GM23338 (cell line): Measurements from ENCODE around the gene ZEB2. TPM values are rescaled to one million over a fixed set of nuclear protein-coding genes. Genes with fewer than 3 reads are reported as not detected.

ENCODE experiments used
- ATAC-seq: fragments of 200-7000 bp; cut with Tn5 transposase; 3 replicates; pipeline ENCODE4 v1.9.1; 2020
- DNase-seq: peaks from one replicate; pipeline ENCODE4 v3.0.0-alpha.2; 2015; ENCODE audit warnings: low spot score
- H2AFZ ChIP-seq: fragments of 200-600 bp; sonication (generic); 2 replicates; pipeline ENCODE4 v1.8.0; 2016; ENCODE audit warnings: antibody characterized with exemption, mild to moderate bottlenecking, moderate library complexity
- H3F3A ChIP-seq: fragments of 200-600 bp; sonication (generic); replicated peaks from 2 replicates; pipeline ENCODE4 v1.8.0; 2017; ENCODE audit warnings: antibody characterized with exemption, mixed run types, low read depth
- H3K27ac ChIP-seq: fragments of 200-600 bp; sonication (generic); 2 replicates; pipeline ENCODE4 v1.6.1; 2016; ENCODE audit warnings: low read depth
- H3K27me3 ChIP-seq: fragments of 200-600 bp; sonication (generic); 2 replicates; pipeline ENCODE4 v1.8.0; 2016; ENCODE audit warnings: mild to moderate bottlenecking, mixed run types, moderate library complexity; ENCODE audit not compliant: insufficient read depth
- H3K36me3 ChIP-seq: fragments of 200-600 bp; sonication (generic); 2 replicates; pipeline ENCODE4 v1.8.0; 2016; ENCODE audit warnings: mild to moderate bottlenecking; ENCODE audit not compliant: insufficient read depth
- H3K4me1 ChIP-seq: fragments of 200-600 bp; sonication (generic); 2 replicates; pipeline ENCODE4 v1.8.0; 2016; ENCODE audit warnings: mild to moderate bottlenecking, moderate library complexity; ENCODE audit not compliant: insufficient read depth
- H3K4me2 ChIP-seq: fragments of 200-600 bp; sonication (generic); 2 replicates; pipeline ENCODE4 v1.7.1; 2017; ENCODE audit warnings: mixed run types
- H3K4me3 ChIP-seq: fragments of 200-600 bp; sonication (generic); 2 replicates; pipeline ENCODE4 v1.6.1; 2016; ENCODE audit warnings: mixed run types
- H3K79me2 ChIP-seq: fragments of 200-600 bp; sonication (generic); replicated peaks from 2 replicates; pipeline ENCODE4 v1.8.0; 2017; ENCODE audit warnings: mild to moderate bottlenecking; ENCODE audit not compliant: insufficient read depth
- H3K9me2 ChIP-seq: fragments of 200-600 bp; sonication (generic); 2 replicates; pipeline ENCODE4 v1.8.0; 2017; ENCODE audit not compliant: insufficient read depth
- H4K20me1 ChIP-seq: fragments of 200-600 bp; sonication (generic); replicated peaks from 2 replicates; pipeline ENCODE4 v1.8.0; 2017; ENCODE audit warnings: mild to moderate bottlenecking; ENCODE audit not compliant: insufficient read depth
- H3K27ac Mint-ChIP-seq: 2 replicates; pipeline ENCODE4 v1.8.0; 2020; ENCODE audit warnings: inconsistent platforms, mild to moderate bottlenecking, moderate library complexity, mixed read lengths
- H3K27me3 Mint-ChIP-seq: 3 replicates; pipeline ENCODE4 v1.8.0; 2022; ENCODE audit warnings: low read depth, mild to moderate bottlenecking, moderate library complexity, mixed read lengths, inconsistent platforms; ENCODE audit not compliant: insufficient read depth, poor library complexity
- H3K36me3 Mint-ChIP-seq: 3 replicates; pipeline ENCODE4 v1.8.0; 2021; ENCODE audit warnings: low read depth, mild to moderate bottlenecking, inconsistent platforms, moderate library complexity, mixed read lengths
- H3K4me1 Mint-ChIP-seq: 3 replicates; pipeline ENCODE4 v1.8.0; 2020; ENCODE audit warnings: mild to moderate bottlenecking, inconsistent platforms, mixed read lengths
- H3K4me3 Mint-ChIP-seq: 3 replicates; pipeline ENCODE4 v1.8.0; 2021; ENCODE audit warnings: moderate library complexity, mild to moderate bottlenecking, inconsistent platforms, mixed read lengths
- H3K9me3 Mint-ChIP-seq: 3 replicates; pipeline ENCODE4 v1.8.0; 2020; ENCODE audit warnings: moderate library complexity, mild to moderate bottlenecking, inconsistent platforms, mixed read lengths
- CREB1 ChIP-seq: fragments of 250-450 bp; sonication (Bioruptor Pico); IDR thresholded peaks from 2 replicates; pipeline ENCODE4 v1.5.0; 2020; ENCODE audit warnings: low read depth, mild to moderate bottlenecking, moderate library complexity
- ETS1 ChIP-seq: IDR thresholded peaks from 2 replicates; pipeline ENCODE4 v1.6.1; 2016; ENCODE audit warnings: antibody characterized with exemption
- EZH2 ChIP-seq: fragments of 200-600 bp; sonication (generic); IDR thresholded peaks from one replicate; pipeline ENCODE4 v1.8.0; 2017; ENCODE audit warnings: antibody characterized with exemption, mild to moderate bottlenecking, low read depth; ENCODE audit not compliant: unreplicated experiment
- EZH2phosphoT487 ChIP-seq: fragments of 200-600 bp; sonication (generic); IDR thresholded peaks from one replicate; pipeline ENCODE4 v1.8.1; 2018; ENCODE audit warnings: antibody characterized with exemption; ENCODE audit not compliant: unreplicated experiment
- JUNB ChIP-seq: IDR thresholded peaks from one replicate; pipeline ENCODE4 v1.6.1; 2016; ENCODE audit warnings: antibody characterized with exemption; ENCODE audit not compliant: unreplicated experiment
- NANOG ChIP-seq: IDR thresholded peaks from 2 replicates; pipeline ENCODE4 v1.6.1; 2016; ENCODE audit warnings: antibody characterized with exemption, borderline replicate concordance
- POLR2AphosphoS5 ChIP-seq: IDR thresholded peaks from 2 replicates; pipeline ENCODE4 v1.6.1; 2016; ENCODE audit warnings: antibody characterized with exemption, low read depth
- STAT1 ChIP-seq: IDR thresholded peaks from one replicate; pipeline ENCODE4 v1.6.1; 2016; ENCODE audit warnings: antibody characterized with exemption; ENCODE audit not compliant: unreplicated experiment
- ZNF114 ChIP-seq: fragments of 250-450 bp; sonication (Bioruptor Pico); IDR thresholded peaks from 2 replicates; pipeline ENCODE4 v1.5.0; 2020; ENCODE audit warnings: mild to moderate bottlenecking, moderate library complexity
- ZNF331 ChIP-seq: fragments of 250-450 bp; sonication (Bioruptor Pico); IDR thresholded peaks from 2 replicates; pipeline ENCODE4 v1.5.0; 2020; ENCODE audit warnings: low read depth, mild to moderate bottlenecking, moderate library complexity
- polyA plus RNA-seq: library from polyadenylated mRNA; unstranded; fragments of >200 nt; fragmentation: Nextera tagmentation; extraction: Ambion mirVana; gene quantifications from 2 replicates; pipeline ENCODE4 v1.2.1, GENCODE V29; 2016
- total RNA-seq: library from RNA; depleted of rRNA; stranded (reverse); fragments of >200 nt; shearing (Covaris generic); gene quantifications from 2 replicates; pipeline ENCODE4 v1.2.3, GENCODE V29; 2014
- TF ChIP-seq, protein P1 (sequence below), 2 experiments: fragments of 200-600 bp in 1 of 2; sonication (generic) in 1 of 2; conservative IDR thresholded peaks; 2 replicates each; pipeline versions ENCODE4 v1.5.1 to v1.6.1; 2016 to 2017; ENCODE audit warnings: antibody characterized with exemption in 2 of 2, low read depth in 2 of 2, mild to moderate bottlenecking in 2 of 2, moderate library complexity in 1 of 2
- TF ChIP-seq, protein P2 (sequence below): IDR thresholded peaks from one replicate; pipeline ENCODE4 v1.6.1; 2018; ENCODE audit warnings: antibody characterized with exemption; ENCODE audit not compliant: unreplicated experiment
- TF ChIP-seq, protein P3 (sequence below): fragments of 250-450 bp; sonication (Bioruptor Pico); IDR thresholded peaks from 2 replicates; pipeline ENCODE4 v1.5.0; 2020; ENCODE audit warnings: mild to moderate bottlenecking, moderate library complexity

Gene ZEB2
- total and polyA plus RNA-seq, 2 experiments from 2014 or later = 0.45 TPM; not detected in 1

DNA sequence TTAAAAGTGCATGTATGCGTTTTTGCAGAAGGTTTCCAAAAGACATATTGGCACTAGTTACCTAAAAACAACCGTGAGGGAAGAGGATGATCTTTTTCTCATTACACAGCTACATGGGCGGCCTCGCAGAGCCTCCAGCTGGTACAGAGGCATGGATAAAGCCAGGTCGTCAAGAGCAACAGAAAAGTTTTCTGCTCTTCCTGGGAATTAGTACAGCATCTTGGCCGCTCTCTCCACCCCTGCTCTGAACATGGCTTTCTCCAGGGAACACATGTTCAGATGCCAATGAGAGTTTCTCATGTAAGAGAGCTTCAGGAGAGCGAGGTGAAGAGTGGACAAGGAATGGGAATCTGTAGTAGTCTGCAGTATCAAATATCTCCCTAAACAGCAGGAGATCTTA, 108.4 kb downstream of the ZEB2 start:
- Mint-ChIP-seq H3K27me3 (no peaks in the 10 kb centered on the region), H3K4me3 (no peak overlapping the region), H3K4me1 (peaks cover 19% of the 10 kb centered on the region), H3K27ac (no peak overlapping the region), H3K36me3 (no peaks in the 10 kb centered on the region), H3K9me3 (no peaks in the 10 kb centered on the region)
- no peak overlapping the region for H3K4me3 ChIP-seq
- TF ChIP-seq EZH2phosphoT487 (no peak), ETS1 (no peak), CREB1 (CRISPR knock-in tag) (no peak), JUNB (no peak), ZNF114 (CRISPR knock-in tag) (no peak), ZNF331 (CRISPR knock-in tag) (no peak), EZH2 (no peak), POLR2AphosphoS5 (no peak), STAT1 (no peak), NANOG (no peak)
- TF ChIP-seq, protein P1, sequence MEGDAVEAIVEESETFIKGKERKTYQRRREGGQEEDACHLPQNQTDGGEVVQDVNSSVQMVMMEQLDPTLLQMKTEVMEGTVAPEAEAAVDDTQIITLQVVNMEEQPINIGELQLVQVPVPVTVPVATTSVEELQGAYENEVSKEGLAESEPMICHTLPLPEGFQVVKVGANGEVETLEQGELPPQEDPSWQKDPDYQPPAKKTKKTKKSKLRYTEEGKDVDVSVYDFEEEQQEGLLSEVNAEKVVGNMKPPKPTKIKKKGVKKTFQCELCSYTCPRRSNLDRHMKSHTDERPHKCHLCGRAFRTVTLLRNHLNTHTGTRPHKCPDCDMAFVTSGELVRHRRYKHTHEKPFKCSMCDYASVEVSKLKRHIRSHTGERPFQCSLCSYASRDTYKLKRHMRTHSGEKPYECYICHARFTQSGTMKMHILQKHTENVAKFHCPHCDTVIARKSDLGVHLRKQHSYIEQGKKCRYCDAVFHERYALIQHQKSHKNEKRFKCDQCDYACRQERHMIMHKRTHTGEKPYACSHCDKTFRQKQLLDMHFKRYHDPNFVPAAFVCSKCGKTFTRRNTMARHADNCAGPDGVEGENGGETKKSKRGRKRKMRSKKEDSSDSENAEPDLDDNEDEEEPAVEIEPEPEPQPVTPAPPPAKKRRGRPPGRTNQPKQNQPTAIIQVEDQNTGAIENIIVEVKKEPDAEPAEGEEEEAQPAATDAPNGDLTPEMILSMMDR (conservative IDR thresholded peaks at IDR 0.05; ENCODE audit: low read depth in 2 of 2) = no peak
- TF ChIP-seq, protein P2, sequence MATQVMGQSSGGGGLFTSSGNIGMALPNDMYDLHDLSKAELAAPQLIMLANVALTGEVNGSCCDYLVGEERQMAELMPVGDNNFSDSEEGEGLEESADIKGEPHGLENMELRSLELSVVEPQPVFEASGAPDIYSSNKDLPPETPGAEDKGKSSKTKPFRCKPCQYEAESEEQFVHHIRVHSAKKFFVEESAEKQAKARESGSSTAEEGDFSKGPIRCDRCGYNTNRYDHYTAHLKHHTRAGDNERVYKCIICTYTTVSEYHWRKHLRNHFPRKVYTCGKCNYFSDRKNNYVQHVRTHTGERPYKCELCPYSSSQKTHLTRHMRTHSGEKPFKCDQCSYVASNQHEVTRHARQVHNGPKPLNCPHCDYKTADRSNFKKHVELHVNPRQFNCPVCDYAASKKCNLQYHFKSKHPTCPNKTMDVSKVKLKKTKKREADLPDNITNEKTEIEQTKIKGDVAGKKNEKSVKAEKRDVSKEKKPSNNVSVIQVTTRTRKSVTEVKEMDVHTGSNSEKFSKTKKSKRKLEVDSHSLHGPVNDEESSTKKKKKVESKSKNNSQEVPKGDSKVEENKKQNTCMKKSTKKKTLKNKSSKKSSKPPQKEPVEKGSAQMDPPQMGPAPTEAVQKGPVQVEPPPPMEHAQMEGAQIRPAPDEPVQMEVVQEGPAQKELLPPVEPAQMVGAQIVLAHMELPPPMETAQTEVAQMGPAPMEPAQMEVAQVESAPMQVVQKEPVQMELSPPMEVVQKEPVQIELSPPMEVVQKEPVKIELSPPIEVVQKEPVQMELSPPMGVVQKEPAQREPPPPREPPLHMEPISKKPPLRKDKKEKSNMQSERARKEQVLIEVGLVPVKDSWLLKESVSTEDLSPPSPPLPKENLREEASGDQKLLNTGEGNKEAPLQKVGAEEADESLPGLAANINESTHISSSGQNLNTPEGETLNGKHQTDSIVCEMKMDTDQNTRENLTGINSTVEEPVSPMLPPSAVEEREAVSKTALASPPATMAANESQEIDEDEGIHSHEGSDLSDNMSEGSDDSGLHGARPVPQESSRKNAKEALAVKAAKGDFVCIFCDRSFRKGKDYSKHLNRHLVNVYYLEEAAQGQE = no peak
- TF ChIP-seq, protein P3, sequence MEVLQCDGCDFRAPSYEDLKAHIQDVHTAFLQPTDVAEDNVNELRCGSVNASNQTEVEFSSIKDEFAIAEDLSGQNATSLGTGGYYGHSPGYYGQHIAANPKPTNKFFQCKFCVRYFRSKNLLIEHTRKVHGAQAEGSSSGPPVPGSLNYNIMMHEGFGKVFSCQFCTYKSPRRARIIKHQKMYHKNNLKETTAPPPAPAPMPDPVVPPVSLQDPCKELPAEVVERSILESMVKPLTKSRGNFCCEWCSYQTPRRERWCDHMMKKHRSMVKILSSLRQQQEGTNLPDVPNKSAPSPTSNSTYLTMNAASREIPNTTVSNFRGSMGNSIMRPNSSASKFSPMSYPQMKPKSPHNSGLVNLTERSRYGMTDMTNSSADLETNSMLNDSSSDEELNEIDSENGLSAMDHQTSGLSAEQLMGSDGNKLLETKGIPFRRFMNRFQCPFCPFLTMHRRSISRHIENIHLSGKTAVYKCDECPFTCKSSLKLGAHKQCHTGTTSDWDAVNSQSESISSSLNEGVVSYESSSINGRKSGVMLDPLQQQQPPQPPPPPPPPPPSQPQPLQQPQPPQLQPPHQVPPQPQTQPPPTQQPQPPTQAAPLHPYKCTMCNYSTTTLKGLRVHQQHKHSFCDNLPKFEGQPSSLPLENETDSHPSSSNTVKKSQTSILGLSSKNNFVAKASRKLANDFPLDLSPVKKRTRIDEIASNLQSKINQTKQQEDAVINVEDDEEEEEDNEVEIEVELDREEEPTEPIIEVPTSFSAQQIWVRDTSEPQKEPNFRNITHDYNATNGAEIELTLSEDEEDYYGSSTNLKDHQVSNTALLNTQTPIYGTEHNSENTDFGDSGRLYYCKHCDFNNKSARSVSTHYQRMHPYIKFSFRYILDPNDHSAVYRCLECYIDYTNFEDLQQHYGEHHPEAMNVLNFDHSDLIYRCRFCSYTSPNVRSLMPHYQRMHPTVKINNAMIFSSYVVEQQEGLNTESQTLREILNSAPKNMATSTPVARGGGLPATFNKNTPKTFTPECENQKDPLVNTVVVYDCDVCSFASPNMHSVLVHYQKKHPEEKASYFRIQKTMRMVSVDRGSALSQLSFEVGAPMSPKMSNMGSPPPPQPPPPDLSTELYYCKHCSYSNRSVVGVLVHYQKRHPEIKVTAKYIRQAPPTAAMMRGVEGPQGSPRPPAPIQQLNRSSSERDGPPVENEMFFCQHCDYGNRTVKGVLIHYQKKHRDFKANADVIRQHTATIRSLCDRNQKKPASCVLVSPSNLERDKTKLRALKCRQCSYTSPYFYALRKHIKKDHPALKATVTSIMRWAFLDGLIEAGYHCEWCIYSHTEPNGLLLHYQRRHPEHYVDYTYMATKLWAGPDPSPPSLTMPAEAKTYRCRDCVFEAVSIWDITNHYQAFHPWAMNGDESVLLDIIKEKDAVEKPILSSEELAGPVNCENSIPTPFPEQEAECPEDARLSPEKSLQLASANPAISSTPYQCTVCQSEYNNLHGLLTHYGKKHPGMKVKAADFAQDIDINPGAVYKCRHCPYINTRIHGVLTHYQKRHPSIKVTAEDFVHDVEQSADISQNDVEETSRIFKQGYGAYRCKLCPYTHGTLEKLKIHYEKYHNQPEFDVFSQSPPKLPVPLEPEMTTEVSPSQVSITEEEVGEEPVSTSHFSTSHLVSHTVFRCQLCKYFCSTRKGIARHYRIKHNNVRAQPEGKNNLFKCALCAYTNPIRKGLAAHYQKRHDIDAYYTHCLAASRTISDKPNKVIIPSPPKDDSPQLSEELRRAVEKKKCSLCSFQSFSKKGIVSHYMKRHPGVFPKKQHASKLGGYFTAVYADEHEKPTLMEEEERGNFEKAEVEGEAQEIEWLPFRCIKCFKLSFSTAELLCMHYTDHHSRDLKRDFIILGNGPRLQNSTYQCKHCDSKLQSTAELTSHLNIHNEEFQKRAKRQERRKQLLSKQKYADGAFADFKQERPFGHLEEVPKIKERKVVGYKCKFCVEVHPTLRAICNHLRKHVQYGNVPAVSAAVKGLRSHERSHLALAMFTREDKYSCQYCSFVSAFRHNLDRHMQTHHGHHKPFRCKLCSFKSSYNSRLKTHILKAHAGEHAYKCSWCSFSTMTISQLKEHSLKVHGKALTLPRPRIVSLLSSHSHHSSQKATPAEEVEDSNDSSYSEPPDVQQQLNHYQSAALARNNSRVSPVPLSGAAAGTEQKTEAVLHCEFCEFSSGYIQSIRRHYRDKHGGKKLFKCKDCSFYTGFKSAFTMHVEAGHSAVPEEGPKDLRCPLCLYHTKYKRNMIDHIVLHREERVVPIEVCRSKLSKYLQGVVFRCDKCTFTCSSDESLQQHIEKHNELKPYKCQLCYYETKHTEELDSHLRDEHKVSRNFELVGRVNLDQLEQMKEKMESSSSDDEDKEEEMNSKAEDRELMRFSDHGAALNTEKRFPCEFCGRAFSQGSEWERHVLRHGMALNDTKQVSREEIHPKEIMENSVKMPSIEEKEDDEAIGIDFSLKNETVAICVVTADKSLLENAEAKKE (CRISPR knock-in tag) = no peak
- no peaks in the 10 kb centered on the region for H3K36me3 ChIP-seq
- ATAC-seq (no peak), DNase-seq (no peak)
- H3K27ac ChIP-seq = no peak overlapping the region
- no peaks in the 10 kb centered on the region for H3K79me2 ChIP-seq
- no peaks in the 10 kb centered on the region for H3F3A ChIP-seq
- no peak overlapping the region for H3K4me2 ChIP-seq
- H2AFZ ChIP-seq = 0 out of 2 replicates have a peak overlapping the region, but pooled peaks have one; percentile 14
- no peaks in the 10 kb centered on the region for H3K27me3 ChIP-seq
- H4K20me1 ChIP-seq = no peaks in the 10 kb centered on the region
- H3K4me1 ChIP-seq = peaks cover 18% of the 10 kb centered on the region; the same call in 1 of the 2 replicates
- peaks cover 3% of the 10 kb centered on the region; the same call in 1 of the 2 replicates for H3K9me2 ChIP-seq
